Occipital lobe (tissue), 2 donors: Measurements from ENCODE around the gene PRDM13. TPM values are rescaled to one million over a fixed set of nuclear protein-coding genes. Genes with fewer than 3 reads are reported as not detected.
"Not testable (repeated sequence)": the region's sequence is repeated elsewhere in the genome, so short reads cannot be mapped to it uniquely, and the experiment has no call there.

Experiments used
- DNase-seq: peaks from one replicate; lab custom pipeline; 2025; lab: John Stamatoyannopoulos, UW
- total RNA-seq: library from RNA; depleted of rRNA; stranded (reverse); fragments of >200 nt; gene quantifications from one replicate; pipeline ENCODE4 v1.2.3, GENCODE V29; 2014

PRDM13 gene
- total RNA-seq, 1 donor from 2014 or later = not detected

DNA sequence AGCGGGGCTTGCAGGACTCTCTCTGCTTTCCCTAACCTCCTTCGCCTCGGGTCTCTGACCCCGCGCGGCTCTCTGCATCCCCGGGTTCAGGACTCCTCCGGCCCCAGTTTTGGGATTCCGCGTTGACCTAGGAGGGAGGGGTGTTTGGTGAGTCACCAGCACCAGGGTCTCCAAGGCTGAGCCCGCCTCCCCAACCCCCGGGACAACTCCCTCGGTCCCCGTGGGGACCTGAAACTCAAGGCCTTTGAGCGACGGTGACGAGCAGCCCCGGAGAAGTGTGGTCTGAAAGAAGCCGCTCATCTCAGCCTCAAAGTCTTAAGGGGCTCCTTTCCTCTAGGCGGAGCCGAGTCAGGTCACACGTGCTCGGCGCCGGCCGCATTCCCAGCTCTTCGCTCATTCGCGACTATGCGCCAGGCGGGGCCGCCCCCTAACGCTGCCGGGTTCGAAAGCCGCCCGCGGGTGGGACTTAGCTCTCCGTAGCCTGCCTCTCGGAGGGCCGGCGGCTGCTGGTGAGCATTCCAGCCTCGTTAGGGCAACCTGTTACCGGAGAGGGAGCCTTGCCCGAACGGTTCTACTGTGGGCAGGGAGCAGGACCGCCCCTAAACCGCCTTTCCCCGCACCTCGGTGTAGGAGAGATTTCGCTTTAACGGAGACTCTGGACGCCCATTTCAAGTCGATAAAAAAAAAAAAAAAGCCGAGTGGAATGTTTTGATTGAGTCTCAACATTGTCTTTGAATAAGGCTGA, 3.0 kb upstream of the PRDM13 start:
- DNase-seq = no peak

DNA sequence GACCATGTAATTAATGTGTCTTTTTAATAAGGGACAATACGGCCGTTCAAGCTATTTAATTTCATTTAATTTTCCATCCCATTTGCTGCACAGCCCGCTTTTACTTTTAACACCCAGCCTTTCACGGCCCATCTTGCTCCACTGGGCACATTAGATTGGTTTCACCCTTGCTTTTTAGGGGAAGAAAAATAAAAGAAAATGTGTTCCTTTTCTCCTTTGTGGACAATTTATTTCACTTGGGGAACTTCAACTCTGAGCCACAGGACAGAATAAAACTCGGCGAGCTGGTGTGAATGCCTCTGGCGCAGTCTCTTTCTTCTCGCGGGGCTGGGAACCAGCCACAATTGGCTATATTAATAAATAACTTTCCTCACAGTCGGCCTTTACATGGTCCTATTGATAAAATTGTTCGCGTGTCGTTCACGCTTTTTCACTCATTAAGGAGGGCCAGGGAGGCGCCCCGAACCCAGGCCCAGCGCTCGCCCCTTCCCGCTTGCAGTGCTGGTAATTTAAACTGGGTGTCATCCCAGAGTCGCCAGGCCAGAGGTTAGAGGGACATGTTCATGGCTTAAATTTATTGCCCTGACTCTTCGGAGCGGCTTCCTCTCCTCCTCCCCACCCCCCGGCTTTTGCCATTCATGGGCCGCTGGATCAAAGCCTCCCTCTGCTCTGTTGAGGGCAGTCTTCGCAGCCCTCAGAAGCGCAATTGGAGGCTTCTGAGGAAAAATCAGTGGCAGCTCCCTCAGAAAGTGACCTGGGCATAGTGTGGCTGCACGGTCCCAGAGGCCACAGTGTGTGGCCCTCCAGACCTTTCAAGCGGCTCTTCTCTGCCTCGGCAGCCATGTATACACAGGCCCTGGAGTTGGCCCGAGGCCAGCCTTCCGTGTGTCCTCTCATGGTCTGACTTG, 2.2 kb upstream of the PRDM13 start:
- DNase-seq = no peak

DNA sequence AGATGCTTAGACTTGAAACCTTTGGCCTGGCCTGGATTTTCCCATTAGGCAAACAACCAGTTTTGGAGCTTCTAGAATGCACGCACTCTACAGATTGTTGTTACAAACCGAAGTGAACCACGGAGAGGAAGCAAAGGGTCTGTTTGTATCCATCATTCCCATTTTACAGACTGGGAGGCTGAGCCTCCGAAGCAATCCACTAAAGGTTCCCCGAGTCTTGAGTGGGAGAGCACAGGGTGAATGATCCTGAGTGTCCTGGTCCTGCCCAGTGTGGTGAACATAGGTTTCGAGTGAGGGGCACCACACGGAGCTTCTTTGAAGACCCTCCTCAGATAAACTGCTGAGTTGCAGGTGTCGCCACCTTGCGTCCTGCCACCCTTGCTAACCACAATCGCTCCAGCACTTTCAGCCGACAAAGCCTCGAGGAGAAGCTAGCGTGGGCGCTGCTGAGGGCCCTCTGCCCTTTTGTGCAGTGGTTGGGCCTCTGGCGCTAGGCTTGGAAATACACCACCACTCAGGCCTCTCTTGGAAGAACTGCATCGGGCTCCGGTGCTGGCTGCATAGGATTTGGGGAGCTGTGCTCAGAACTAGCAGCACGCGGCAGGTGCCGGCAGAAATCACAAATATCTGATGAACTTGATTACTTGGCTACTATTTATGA, 1.4 kb upstream of the PRDM13 start:
- no peak for DNase-seq

DNA sequence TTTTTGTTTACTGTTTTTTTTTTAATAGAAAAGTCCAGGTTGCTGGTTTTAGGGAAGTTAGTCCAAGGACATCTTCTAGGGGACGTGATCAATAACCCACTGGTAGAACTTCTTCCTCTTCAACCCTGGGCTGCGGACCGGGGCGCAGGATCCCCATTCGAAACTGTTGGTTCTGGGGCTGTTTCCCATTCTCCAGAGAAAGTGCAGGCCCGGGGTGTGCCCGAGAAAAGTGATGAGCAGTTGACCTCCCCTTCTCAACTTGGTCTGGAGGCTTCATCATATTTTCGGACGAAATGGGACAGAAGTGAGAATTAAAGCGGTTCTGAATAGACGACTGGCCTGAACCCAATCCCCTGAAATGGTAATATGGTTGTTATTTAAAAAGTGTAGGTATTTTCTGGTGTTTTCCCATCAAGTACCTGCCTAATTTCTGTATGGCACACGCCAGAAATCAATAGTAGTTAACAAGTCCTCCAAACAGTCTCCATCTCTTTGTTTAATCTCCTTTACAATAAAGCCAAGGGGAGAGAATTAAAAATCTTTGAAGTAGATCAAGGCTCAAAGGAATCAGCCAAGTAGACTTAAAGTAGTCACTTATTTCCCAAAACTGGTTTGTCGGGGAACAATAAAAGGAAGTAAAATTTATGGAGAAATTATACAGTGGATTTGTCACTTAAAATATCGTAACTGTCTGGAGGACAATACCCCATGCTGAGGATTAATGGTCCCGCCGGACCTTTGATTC, 550 bp upstream of the PRDM13 start:
- DNase-seq = no peak

DNA sequence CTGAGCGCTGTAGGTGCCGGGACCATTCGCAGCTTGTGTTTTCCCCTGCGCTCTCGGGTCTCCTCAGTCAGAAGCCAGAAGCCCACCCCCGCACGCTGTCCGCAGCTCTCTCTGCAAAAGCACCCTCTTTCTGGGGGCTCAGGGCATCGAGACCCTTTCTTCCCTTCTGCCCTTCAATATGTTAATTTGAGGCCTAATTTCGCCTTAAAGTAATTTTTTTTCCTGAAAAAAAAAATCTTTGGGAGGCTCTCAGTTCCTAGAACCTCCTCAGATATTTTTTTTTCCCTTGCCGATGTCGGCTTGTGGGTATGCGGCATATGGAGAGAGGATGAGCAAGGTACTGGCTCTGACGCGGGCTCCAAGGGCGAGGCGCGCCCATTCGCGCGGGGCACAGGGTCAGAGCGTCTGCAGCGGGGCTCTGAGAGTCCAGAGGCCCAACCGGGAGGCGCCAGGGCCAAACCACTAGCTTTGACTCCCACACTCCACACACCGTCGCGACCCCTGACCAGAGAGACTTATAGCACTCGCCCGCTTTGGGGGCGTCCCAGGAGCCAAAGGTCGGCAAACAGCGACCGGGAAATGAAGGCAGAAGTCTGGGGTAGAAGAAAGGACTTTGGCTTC, 893 bp downstream of the PRDM13 start:
- no peak for DNase-seq

DNA sequence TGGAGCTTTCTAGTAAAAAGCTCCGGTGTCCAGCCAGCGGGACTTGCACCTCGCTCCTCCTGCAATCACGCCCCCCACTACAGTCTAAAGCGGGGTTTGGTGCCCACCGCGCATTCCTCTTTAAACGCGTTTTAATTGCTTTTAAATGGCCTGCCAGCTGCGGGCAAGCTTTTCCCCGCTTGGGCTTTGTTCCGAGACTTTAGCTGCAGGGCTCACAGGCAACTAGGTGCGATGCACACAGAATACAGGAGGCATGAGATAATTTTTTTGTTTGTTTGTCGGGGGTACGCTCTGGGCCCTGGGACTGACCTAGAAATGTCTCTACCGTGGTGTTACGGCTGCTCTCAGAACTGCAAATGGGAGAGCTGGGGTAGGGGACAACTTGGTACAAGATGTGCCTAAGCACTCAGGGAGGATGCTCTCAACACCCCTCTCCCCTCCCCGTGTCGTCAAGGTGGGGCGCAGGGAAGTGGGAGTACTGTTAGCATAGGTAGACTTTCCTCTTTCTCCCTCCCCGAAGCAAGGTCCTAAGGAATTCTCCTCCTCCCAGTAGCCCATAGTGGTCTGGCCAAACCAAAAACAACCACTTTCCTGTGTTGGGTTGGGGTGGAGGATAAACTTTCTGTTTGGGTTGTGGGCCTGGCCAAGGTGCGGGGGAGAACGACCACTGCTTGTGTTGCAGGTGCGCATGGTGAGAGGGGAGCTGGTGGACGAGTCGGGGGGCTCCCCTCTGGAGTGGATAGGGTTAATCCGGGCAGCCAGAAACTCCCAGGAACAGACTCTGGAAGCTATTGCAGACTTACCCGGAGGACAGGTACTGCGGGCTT, 1.6 kb downstream of the PRDM13 start:
- DNase-seq = no peak

DNA sequence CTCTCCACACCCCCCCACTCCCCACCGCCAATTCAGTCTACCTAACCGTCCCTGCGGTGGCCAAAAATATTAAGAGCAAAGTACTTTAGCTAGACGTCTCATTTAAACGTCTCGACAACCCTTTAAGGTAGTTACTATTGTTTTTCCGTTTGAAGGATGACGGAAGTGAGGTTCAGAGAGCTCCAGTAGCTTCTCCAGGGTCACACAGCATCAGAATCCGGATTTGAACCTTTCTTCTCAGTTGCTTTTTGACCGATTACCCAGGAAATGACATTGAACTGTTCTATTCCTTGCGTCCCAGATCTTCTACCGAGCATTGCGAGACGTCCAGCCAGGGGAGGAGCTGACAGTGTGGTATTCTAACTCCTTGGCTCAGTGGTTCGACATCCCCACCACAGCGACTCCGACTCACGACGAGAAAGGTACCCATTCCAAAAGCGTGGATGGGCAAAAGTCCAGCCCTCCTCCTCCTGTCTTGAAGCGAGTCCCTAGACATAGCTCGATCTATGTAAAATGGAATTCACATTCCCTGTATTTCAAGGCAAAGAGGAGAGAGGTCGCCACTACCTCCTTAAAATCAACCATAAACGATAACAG, 2.4 kb downstream of the PRDM13 start:
- no peak for DNase-seq

DNA sequence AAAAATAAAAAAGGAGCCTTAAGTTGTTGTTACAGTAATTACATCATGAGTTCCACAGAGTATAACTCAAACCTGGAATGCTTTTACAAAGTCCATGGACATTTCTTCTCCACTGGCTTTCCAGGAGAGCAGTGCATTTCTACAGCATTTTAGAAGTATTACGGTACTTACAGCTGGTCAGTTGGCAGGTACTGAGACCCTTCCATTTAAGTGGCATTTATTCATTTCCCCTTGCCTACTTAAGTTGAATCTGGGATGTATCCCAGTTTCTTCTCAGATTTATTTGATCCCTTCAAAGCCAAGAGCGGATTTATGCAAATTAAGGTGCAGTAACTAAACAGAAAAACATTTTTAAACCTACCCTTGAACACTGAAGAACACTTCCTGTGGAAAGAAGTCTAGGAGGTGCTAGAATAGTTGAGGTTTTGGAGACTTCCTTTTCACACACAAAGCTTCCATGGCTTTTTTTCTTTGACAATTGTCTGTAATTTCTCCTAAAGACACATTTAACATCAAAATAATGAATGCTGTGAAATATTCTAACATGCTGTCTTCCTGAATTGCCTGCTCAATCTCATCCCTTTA, 3.4 kb downstream of the PRDM13 start:
- no peak for DNase-seq

DNA sequence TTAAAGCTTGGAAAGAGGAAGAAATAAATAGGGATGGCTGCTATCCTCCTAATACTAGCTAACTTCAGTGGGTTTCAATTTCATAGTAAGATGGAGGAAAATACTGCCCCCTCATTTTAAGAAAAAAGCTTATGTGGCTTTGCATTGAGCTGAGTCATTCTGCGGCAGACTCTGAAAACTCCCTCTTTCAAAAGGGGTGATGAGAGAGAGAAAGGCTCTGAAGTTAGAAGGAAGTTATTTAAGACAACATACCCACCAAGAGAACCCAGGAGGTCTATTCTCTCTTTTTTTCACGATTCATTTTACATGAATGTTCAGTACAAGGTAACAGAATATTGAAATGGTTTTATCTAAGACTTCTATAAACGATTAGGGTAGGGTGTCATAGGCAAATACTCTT, 4.5 kb downstream of the PRDM13 start:
- DNase-seq = no peak

DNA sequence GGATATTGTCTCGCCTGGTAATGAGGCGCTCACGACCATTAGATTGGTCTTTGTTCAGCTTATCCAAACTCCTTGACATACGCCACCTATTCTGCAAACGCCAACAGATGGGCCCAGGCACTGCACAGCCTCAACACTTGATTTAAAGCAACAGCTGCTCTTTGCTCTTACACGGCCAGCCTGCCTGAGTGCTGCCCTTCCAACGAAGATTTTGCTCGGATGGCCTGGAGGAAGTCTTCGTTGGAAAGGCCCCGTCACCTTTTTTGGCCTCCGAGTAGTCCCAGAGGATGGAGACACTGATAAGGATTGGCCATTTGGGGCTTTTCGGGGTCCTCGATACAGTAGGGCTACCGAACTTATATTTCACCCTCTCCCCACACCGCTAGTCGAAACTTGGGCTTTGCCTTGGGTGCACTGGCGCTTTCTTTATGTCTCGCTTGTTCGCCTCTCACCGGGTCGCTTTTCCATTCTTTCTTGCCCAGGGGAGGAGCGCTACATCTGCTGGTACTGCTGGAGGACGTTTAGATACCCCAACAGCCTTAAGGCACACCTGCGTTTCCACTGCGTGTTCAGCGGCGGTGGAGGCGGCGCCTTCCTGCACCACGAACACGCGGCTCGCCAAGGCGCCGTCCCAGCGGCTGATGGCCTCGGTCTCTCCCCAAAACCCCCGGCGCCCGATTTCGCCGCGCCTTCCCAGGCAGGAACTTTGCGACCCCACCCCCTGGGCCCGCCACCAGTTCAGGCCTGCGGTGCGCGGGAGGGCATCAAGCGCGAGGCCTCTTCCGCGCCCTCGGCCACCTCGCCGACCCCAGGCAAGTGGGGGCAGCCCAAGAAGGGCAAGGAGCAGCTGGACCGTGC, 6.1 kb downstream of the PRDM13 start:
- no peak for DNase-seq

DNA sequence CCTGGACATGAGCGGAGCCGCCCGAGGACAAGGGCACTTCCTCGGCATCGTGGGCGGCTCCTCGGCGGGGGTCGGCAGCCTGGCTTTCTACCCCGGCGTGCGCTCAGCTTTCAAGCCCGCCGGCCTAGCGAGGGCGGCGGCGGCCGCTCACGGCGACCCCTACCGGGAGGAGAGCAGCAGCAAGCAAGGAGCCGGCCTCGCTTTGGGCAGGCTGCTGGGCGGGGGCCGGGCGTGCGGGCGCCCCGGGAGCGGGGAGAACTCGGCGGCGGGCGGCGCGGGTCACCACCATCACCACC, 6.7 kb downstream of the PRDM13 start:
- no peak for DNase-seq

DNA sequence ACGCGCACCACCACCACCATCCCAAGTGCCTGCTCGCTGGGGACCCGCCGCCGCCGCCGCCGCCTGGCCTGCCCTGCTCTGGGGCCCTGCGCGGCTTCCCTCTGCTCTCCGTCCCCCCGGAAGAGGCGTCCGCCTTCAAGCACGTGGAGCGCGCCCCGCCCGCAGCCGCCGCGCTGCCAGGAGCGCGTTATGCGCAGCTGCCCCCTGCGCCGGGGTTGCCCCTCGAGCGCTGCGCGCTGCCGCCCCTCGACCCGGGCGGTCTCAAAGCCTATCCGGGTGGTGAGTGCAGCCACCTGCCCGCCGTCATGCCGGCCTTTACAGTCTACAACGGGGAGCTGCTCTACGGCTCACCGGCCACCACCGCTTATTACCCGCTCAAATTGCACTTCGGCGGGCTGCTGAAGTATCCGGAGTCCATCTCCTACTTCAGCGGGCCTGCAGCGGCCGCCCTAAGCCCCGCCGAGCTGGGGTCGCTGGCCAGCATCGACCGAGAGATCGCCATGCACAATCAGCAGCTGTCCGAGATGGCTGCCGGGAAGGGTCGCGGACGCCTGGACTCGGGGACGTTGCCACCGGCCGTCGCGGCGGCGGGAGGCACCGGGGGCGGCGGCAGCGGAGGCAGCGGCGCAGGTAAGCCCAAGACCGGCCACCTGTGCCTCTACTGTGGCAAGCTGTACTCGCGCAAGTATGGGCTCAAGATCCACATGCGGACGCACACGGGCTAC, 7.2 kb downstream of the PRDM13 start:
- DNase-seq = no peak

DNA sequence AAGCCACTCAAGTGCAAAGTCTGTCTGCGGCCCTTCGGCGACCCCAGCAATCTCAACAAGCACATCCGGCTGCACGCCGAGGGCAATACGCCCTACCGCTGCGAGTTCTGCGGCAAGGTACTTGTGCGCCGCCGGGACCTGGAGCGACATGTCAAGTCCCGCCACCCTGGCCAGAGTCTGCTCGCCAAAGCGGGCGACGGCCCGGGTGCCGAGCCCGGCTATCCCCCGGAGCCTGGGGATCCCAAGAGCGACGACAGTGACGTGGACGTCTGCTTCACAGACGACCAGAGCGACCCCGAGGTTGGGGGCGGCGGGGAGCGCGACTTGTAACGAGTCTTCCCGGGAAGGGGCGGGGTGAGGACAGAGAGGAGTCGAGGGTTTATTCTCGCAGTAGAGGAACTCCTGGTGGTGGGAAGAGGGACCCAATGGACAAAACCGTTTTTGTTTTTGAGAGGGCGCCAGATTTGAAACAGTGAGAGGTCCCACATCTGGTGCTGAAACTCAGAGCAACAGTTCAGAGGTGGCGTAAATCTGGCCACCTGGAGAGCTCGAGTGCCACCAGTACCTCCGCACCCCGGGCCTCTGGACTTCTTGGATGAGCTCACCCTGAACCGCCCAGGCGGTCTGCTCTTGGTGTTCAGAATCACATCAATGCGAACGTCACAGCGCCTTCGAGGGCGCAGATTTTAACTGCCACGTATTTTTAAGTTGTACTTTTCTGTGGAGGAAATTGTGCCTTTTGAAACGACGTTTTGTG, 8.0 kb downstream of the PRDM13 start:
- no peak for DNase-seq

DNA sequence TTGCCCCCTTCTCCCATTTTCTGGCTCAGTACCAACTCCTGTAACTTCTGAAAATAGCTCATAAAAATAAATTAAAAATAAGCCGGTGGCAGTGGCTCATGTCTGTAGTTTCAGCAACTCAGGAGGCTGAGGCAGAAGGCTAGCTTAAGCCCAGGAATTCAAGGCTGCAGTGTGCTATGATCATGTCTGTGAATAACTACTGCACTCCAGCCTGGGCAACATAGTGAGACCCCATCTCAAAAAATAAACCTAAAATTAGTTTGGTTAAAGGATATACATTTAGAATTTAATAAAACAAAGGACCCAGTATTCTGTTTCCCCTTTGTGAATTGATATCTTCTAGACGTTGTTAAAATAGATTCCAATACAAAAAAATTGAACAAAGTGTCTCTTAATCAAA, 10.5 kb downstream of the PRDM13 start:
- DNase-seq = no peak

DNA sequence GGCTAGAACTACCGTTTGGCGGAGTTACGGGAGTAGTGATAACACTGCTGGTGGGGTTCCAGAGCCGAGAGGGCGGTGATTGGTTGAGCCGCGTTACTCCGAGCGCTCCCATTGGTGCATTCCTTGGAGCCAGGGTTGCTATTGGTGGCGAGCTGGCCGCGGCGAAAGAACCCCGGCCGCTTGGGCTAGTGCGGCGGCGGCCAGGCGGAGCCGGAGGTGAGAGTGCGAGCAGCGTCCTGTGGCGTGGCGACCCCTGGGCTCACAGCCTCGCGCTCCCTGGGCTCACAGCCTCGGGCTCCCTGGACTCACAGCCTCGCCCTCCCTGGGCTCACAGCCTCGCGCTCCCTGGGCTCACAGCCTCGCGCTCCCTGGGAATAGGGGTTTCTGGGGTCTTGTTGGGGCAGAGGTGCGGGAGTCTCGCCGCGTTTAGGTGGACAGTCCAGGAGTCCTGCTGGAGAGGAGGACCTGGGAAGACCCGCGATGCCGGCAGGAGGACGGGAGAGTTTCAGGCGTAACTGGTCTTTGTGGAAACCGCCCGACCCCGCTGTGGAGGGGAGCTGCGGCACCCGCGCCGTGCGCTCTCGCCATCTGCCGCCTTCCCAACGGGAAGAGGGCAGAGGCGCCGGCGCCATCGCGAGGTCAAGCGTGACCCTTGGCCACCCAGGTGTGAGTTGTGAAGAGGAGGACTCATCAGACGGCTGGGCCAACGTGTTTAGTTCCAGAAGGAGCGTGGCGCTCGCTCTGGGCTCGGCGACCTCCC, 12.2 kb downstream of the PRDM13 start:
- DNase-seq = no peak

DNA sequence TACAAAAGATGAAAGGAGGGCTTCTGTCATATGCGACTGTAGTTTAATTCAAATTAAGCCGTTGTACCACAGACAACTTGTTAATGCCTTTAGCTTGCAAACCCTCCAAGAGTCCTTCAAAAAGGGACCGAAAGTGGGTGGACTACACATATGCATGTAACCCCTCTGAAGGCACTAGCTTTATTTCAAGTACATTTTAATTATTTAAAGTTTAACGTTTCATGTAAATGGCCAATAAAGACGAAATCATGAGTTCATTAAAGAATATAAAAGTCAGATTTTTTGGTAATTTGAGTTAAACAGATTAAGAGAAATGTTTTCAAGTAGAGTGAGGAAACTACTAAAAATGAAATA, 12.8 kb downstream of the PRDM13 start:
- DNase-seq = no peak

DNA sequence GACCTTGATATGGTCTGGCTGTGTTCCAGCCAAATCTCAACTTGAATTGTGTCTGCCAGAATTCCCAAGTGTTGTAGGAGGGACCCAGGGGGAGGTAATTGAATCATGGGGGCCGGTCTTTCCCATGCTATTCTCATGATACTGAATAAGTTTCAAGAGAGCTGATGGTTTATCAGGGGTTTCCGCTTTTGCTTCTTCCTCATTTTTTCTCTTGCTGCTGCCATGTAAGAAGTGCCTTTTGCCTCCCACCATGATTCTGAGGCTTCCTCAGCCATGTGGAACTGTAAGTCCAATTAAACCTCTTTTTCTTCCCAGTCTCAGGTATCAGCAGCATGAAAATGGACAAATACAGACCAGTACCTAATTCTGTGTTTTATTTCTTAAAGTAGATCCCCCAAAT, 15.4 kb downstream of the PRDM13 start:
- not testable (repeated sequence) for DNase-seq
